ENCODE results near the gene CLTA. TPM values are rescaled to one million over a fixed set of nuclear protein-coding genes. Genes with fewer than 3 reads are reported as not detected.

Gene CLTA
- total and polyA plus RNA-seq, 10 of the 15 experiments (the other 5 are each of a cell fraction or from before 2014, with no cell fraction given), result 49.0 to 241 (median 168) TPM

DNA sequence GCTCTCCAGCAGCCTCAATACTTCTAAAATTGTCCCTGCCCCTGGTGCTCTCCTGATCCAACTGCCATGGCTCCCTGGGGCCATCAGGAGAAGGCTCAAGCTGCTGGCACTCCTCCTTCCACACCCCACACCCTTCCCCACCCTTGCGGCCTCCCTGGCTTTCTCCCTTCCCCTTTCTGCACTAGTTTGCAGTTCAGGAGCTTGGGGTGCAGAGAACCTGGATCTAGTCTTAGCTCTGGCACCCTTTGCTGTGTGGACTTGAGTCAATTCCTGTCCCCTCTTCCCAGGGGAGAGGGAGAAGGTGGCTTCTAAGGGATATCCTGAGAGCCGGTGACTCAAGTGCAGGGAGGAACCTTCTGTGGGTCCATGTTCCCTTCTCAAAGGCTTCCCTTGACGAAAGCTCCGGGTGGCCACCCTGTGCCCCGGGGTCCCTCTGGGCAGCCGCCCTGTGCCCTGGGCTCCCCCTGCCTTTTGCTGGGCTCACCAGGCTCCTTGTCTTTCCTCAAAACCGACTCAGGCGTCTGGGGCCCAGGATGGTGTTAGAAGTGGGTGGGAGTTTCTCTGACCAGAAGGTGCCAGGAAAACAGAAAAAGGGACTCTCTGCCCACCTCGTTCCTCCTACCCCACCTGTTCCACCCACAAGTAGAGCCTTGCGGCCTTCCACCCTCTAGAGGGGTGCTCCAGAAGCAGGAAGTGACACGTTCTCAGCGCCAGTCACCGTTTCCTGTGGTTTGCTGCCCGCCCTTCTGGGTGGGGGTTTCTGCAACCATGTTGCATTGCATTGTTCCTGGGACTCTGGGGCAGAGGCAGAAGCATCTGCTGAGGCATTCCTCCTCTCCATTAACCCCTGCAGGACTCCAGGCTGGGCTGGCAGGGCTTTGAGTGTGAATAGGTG, 39.2 kb upstream of the CLTA start (continued):
- TF ChIP-seq, protein P1, sequence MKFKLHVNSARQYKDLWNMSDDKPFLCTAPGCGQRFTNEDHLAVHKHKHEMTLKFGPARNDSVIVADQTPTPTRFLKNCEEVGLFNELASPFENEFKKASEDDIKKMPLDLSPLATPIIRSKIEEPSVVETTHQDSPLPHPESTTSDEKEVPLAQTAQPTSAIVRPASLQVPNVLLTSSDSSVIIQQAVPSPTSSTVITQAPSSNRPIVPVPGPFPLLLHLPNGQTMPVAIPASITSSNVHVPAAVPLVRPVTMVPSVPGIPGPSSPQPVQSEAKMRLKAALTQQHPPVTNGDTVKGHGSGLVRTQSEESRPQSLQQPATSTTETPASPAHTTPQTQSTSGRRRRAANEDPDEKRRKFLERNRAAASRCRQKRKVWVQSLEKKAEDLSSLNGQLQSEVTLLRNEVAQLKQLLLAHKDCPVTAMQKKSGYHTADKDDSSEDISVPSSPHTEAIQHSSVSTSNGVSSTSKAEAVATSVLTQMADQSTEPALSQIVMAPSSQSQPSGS (IDR thresholded peaks at IDR 0.05; ENCODE audit: low read length), result peak; percentile 56; the same call in 1 of the 2 replicates
- TF ChIP-seq EED (IDR thresholded peaks at IDR 0.05; ENCODE audit: low read depth), result peak; percentile 93
- TF ChIP-seq, protein P2, sequence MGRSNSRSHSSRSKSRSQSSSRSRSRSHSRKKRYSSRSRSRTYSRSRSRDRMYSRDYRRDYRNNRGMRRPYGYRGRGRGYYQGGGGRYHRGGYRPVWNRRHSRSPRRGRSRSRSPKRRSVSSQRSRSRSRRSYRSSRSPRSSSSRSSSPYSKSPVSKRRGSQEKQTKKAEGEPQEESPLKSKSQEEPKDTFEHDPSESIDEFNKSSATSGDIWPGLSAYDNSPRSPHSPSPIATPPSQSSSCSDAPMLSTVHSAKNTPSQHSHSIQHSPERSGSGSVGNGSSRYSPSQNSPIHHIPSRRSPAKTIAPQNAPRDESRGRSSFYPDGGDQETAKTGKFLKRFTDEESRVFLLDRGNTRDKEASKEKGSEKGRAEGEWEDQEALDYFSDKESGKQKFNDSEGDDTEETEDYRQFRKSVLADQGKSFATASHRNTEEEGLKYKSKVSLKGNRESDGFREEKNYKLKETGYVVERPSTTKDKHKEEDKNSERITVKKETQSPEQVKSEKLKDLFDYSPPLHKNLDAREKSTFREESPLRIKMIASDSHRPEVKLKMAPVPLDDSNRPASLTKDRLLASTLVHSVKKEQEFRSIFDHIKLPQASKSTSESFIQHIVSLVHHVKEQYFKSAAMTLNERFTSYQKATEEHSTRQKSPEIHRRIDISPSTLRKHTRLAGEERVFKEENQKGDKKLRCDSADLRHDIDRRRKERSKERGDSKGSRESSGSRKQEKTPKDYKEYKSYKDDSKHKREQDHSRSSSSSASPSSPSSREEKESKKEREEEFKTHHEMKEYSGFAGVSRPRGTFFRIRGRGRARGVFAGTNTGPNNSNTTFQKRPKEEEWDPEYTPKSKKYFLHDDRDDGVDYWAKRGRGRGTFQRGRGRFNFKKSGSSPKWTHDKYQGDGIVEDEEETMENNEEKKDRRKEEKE (IDR thresholded peaks at IDR 0.05), result no peak
- no peak for TF ChIP-seq EZH2 (IDR thresholded peaks at IDR 0.05; ENCODE audit: borderline replicate concordance, control insufficient read depth, low read depth, low read length)
- no peak for TF ChIP-seq ZNF217 (IDR thresholded peaks at IDR 0.05)
- no peak for TF ChIP-seq MXI1 (IDR thresholded peaks at IDR 0.05; ENCODE audit: low read depth, low read length)
- no peak; the same call in 1 of the 2 replicates for TF ChIP-seq HCFC1 (IDR thresholded peaks at IDR 0.05; ENCODE audit: low read length)
- no peak for TF ChIP-seq LARP7 (IDR thresholded peaks at IDR 0.05)
- no peak for TF ChIP-seq ZZZ3 (IDR thresholded peaks at IDR 0.05; ENCODE audit: control insufficient read depth, insufficient read length, low read depth)
- 0 out of 2 replicates have a peak, but pooled peaks have one; percentile 66 for TF ChIP-seq TBL1XR1 (IDR thresholded peaks at IDR 0.05; ENCODE audit: low read depth, low read length)
- TF ChIP-seq SUZ12 (IDR thresholded peaks at IDR 0.05; ENCODE audit: unreplicated experiment), result no peak
- no peak for TF ChIP-seq SRF (IDR thresholded peaks at IDR 0.05; ENCODE audit: low read depth in 2 of 2, low read length in 2 of 2)
- TF ChIP-seq DPF2 (IDR thresholded peaks at IDR 0.05), result peak; percentile 83
- no peak for TF ChIP-seq STAT3 (IDR thresholded peaks at IDR 0.05; ENCODE audit: low read depth, low read length)
- TF ChIP-seq CBFB (IDR thresholded peaks at IDR 0.05; ENCODE audit: low read depth), result peak; percentile 89
- no peak for TF ChIP-seq SREBF1 (IDR thresholded peaks at IDR 0.05; ENCODE audit: low read length)
- no peak for TF ChIP-seq BACH1 (IDR thresholded peaks at IDR 0.05; ENCODE audit: borderline replicate concordance)
- TF ChIP-seq TAF1 (IDR thresholded peaks at IDR 0.05; ENCODE audit: borderline replicate concordance, low read depth, low read length), result peak; percentile 42; the same call in 1 of the 2 replicates
- TF ChIP-seq RAD21 (IDR thresholded peaks at IDR 0.05; ENCODE audit: insufficient read depth, low read depth, low read length), result no peak
- peak; percentile 74 to 76 for TF ChIP-seq BHLHE40 (IDR thresholded peaks at IDR 0.05; ENCODE audit: borderline replicate concordance in 1 of 2, low read depth in 2 of 2, low read length in 1 of 2)
- TF ChIP-seq POLR2AphosphoS5 (IDR thresholded peaks at IDR 0.05; ENCODE audit: low read length), result peak; percentile 49
- TF ChIP-seq ZSCAN29 (IDR thresholded peaks at IDR 0.05), result no peak
- peak; percentile 77 for TF ChIP-seq SP1 (IDR thresholded peaks at IDR 0.05; ENCODE audit: low read depth, low read length)
- no peak for TF ChIP-seq SREBF2 (IDR thresholded peaks at IDR 0.05; ENCODE audit: low read length)
- TF ChIP-seq ASH2L (IDR thresholded peaks at IDR 0.05; ENCODE audit: borderline replicate concordance, low read depth), result no peak
- TF ChIP-seq, protein P3, sequence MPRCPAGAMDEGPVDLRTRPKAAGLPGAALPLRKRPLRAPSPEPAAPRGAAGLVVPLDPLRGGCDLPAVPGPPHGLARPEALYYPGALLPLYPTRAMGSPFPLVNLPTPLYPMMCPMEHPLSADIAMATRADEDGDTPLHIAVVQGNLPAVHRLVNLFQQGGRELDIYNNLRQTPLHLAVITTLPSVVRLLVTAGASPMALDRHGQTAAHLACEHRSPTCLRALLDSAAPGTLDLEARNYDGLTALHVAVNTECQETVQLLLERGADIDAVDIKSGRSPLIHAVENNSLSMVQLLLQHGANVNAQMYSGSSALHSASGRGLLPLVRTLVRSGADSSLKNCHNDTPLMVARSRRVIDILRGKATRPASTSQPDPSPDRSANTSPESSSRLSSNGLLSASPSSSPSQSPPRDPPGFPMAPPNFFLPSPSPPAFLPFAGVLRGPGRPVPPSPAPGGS (IDR thresholded peaks at IDR 0.05; ENCODE audit: borderline replicate concordance, insufficient read depth, low read depth, low read length, poor library complexity, severe bottlenecking), result no peak
- TF ChIP-seq GABPA (IDR thresholded peaks at IDR 0.05; ENCODE audit: low read depth), result peak; percentile 76
